ENCODE results near the gene KCNH1.
"Not testable (repeated sequence)": the region's sequence is repeated elsewhere in the genome, so short reads cannot be mapped to it uniquely, and the experiment has no call there.

Gene KCNH1

DNA sequence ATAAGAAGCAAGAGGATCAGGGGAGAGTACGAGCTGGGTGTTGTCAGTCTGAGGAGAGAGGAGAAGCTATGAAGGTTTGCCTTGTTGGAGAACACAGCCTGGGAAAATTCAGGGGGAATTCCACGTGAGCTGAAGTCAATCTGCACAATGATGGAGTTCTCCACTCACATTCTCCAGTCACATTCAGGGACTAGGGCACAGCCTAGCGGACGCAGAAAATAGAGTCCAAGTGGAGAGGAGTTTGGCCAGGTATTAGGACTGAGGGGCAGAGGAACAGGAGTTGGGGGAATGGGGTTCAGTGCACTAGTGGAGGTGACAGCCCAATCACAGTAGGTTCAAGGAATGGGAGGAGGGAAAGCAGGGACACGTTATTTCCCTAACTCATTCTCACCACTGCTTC is 124.0 kb downstream of the KCNH1 start:
- DNase-seq = no peak

DNA sequence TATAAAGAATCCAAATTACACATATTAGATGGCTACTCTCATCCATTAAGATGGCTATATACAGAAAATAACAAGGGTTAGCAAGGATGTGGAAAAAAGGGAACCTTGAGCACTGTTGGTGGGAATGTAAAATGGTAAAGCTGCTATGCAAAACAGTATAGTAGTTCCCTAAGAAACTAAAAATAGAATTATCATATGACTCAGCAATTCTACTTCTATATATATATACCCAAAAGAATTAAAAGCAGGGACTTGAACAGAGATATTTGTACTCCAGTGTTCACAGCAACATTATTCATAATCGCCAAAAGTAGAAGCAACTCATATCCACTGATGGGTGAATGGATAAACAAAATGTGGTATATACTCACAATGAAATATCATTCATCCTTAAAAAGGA is 126.1 kb downstream of the KCNH1 start:
- no peak for DNase-seq

DNA sequence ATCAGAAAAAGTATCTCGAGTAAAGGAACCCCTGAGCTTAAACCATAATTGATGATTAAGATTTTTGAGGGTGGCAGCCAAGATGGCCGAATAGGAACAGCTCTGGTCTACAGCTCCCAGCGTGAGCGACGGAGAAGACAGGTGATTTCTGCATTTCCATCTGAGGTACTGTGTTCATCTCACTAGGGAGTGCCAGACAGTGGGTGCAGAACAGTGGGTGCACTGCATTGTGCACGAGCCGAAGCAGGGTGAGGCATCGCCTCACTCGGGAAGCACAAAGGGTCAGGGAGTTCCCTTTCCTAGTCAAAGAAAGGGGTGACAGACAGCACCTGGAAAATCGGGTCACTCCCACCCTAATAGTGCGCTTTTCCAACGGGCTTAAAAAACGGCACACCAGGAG is 138.0 kb downstream of the KCNH1 start:
- DNase-seq = not testable (repeated sequence)

DNA sequence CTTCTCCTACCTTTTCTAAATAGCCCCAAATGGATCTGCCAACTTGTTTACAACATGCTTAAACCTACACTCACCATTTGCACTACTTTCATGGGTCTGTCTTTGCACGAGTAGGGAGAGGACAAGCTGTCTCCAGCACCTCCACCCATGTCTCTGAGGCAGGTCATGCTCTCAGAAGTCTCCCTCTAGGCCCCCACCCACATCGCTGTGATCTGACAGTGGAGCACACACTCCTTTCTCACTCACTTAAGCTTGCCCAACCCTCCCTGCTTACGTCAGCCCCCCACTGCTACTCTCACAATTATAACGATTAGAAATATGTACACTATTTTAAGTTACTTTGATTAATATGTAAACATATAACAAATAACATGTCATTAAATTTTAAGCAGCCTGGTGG is 141.1 kb downstream of the KCNH1 start:
- DNase-seq = no peak

DNA sequence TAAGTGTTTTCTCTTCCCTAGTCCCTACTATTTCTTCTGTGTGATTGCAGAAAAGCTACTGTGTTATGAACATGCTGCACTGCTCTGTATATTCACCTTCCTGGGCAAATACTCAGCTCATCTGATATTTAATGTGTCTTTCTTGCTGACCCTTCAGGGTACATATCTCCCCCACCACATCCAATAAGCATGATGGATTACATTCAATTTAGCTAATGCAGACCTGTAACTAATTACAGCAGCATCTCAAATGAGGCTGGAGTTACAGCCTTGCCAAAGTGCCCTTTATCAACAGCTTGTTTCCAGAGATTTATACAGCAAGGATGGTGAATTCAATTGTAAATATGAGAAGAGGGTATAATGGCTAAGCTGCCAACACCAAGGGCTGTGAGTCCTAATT is 144.0 kb downstream of the KCNH1 start:
- no peak for DNase-seq

DNA sequence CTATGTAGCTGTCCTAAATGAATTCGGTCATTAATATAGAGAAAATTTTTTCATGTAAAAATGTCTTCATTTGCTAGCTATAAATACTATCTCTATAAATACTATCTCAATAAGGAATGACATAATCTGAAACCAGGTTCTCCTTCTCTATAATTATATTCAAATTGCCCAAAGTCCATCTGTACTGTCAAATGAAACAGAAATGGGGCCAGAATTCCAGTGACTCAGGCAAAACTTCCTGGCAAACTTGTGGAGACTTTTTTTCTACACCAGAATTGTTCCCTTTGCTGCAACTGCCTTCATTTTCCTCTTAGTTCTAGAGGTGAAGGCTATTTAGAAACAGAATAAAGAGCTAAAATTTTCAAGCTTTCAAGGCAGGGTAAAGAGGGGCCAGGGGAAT is 152.5 kb downstream of the KCNH1 start:
- no peak for DNase-seq

DNA sequence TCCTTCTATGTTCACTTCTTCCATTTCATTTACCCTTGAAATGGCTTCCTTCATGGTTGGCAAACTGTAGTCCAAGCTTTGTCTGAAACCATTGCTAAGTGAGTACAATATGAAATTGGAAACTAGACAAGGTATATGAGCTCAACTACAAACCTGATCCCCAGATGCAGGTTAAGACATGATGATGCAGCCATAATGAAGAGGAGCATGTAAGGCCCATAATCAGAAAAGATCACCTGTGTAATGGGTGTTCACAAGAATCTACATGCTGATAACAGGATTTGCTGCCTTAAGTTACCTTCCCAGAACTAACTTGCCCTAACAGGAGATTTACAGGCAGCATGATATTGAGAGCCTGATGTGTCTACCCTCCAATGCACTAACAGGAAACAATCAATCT is 153.9 kb downstream of the KCNH1 start:
- no peak for DNase-seq

DNA sequence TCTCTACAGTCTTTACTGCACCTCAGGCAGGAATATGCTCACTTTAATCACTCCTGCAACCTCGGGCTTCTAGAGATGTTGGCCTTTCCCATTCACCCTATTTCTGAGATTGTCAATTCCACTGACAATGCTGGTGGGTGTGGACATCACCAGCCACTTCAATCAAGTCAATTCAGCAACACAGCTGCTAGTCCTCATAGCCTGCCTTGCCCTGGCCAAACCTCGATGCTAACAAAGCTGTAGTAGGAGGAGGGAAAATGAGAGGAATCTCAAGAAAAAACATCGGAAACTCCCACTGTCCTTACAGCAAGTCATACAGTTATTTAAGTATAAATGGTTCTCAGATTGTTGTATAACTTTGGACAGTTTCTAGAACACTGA is 155.0 kb downstream of the KCNH1 start:
- no peak for DNase-seq

DNA sequence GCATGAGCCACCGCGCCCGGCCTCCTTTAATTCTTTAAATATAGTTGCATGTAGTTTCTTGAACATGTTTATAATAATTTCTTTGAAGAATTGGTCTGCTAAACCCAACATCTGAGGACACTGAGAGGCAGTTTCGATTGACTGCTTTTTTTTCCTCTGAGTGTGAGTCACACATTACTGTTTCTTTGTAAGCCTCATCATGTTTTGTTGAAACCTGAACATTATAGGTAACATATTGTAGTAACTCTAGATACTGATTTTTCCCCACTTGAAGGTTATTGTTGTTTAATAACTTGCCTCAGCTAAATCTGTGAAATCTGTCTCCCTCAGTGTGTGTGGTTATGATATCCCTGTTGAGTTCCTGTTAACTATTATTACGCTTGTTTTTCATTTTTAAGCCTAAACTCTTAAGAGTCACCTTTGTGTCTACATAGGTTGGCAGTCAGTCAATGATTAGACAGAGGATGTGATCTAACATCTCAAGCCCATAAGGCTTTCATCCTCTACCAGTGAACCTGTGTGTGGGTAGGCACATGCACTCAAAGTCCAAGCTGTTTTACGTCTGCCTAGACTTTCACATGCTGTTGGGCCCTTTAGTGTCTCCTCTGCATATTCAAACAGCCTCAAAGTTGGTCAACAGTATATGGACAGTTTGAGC is 155.5 kb downstream of the KCNH1 start:
- DNase-seq = no peak

DNA sequence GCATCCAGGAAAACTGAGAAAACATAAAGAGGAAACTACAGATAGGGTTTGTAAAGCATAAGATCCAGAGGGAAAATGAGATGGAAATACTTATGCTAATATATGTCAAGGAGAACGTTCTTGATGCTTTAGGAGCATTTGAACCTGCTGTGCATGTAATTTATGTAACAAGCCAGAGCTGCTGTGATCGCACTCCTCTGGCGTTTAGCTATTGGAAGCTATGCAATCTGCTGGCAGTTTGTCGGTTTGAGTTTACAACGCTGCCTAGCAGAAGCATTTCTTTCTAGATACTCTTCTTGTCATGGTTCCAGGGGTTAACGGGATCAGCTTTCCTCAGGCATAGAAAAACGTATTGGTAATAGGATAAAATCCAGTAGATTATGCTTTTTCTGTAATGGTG is 182.7 kb downstream of the KCNH1 start:
- no peak for DNase-seq

DNA sequence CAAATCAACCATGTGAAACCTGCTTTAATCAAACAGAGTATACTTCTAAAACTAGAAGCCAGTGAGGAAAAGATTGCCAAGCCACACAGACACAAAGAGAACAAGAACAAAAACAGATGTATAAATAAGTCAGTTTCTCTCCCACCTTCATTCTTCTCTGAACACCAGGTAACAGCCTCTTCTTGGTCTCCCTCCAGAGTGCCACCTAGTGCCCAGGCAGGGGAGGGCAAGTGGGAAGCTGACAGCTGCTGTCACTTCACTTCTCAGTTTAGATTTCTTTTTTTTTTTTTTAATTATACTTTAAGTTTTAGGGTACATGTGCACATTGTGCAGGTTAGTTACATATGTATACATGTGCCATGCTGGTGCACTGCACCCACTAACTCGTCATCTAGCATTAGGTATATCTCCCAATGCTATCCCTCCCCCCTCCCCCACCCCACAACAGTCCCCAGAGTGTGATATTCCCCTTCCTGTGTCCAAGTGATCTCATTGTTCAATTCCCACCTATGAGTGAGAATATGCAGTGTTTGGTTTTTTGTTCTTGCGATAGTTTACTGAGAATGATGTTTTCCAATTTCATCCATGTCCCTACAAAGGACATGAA is 183.9 kb downstream of the KCNH1 start:
- not testable (repeated sequence) for DNase-seq

DNA sequence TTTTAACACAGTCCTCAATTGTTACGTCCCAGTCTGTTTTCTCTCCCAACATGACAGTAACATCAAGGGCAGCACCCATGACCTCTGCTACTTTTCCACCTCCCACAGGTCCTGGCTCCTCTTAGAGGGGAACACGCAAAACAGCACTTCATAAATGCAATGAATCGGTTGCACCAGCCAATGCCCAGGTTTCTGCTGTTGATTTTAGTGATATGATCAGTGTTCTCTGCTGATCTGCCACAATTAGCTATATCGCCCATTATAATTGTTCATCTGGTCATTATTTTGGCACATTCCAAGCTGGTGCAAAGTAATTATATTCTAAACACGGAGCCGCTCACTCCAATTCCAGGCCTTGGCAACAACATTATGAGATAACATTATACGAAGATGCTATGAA is 184.5 kb downstream of the KCNH1 start:
- no peak for DNase-seq

DNA sequence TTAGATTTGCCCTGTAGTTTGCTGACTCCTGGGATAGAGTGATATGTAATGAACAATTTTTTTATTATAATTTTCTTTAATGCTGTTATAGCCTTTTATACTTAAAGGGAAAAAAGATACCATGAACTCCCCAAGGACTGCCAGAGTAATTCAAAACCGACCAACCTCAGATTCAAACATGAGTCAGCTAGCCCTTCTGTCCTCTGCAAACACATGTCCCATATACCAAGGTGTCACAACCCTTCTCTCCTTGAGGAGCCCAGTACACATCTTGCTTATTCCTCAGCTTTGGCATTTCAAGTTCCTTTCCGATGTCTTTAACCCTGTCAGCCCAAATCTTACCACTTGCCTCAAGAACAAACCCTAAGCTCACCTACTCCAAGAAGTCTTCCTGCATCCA is 184.9 kb downstream of the KCNH1 start:
- DNase-seq = no peak

DNA sequence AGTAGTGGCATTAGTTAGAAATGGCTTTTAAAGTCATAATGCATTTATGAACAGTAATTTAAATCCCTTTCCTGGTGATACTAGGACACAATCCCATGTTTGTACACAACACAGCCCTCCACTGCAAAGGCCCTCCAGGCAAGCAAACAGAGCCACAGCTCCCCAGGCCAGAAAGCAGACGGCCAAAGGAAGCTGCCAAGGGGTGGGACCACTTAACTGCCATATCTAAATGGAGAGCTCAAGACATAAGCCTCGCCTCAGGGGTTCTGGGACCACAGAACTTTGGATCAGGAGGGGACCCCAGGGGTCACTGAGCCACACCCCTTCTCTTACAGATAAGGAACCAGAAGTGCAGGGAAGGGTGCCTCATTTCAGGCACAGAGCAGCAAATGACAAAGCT is 189.7 kb downstream of the KCNH1 start:
- no peak for DNase-seq

DNA sequence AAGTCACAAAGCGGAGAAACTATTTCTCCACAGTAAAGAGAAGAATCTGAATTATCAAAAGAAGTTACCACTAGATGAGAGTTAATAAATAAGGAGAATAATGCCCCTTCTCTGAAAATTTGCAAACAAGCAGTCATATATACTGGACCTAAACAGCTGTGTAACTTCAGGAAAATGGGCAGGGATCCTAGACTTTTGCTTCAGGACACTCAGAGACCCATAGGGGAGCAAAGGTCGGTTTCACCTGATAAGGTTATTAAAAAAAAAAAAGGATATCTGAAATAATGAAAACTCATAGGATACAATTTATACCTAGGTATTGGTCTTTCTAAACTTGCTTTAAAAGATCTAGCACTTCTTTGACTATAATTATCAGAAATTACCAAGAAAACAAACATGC is 191.4 kb downstream of the KCNH1 start:
- DNase-seq = no peak

DNA sequence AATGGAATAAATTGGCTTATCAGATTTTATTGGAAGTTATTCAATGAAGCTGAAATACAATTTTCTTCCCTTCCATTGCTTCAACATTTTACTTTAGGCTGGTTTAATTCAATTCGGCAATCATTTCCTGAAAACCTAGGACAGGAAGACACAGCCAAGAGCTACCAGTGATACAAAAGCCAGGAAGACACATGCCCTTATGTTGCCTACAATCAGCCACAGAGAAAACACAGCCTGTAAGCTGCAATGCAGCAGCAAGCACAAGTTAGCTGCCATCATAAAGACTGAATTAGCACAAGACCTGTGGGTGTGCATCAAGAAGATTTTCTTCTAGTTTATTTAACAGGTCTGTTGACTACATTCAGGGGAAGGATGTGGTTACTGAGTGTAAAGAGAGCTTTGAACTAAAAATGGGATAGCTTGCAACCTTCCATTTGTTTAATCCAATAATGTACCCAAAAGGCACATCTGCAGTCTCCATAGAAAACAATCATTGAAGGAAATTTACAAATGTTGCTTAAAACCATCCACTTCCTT is 193.8 kb downstream of the KCNH1 start:
- no peak for DNase-seq

DNA sequence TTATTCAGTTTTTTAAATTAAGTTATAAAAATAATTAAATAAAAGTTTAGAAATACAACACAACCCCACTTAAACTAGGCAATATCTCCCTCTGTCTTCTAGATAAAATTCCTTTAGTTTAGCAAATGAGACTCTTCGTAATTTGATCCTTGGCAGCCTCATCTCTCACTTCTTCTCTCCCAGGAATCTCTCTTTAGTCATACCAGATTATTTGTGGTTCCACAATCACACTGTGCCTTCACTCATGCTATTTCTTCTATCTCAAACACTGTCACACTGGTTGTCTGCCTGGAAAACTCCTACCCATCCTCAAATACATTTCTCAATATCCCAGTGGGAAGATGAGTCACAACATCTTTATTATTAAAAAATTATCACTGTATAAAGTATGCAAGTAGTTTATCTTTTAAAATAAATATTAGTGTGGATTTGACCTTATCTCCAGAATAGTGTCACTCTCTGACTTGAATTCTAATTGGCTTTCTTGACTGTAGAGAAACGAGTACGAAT is 195.5 kb downstream of the KCNH1 start:
- DNase-seq = no peak

DNA sequence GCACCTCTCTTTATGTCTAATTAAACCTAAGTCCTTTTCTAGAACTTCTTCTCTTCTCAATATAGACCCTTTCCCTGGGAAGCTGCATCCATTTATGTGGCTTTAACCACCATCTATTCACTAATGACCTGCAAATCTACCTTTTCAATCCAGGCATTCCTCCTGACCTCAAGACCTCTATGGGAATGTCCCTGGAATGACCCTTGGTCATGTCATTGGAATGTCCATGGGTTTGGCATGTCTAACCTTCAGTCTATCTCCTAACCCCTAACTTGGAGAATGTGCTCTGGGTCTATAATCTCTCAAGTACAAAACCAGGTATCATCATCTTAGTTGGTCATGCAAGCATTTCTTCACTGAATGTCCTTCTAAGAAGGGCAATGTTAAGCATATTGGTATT is 196.1 kb downstream of the KCNH1 start:
- no peak for DNase-seq

DNA sequence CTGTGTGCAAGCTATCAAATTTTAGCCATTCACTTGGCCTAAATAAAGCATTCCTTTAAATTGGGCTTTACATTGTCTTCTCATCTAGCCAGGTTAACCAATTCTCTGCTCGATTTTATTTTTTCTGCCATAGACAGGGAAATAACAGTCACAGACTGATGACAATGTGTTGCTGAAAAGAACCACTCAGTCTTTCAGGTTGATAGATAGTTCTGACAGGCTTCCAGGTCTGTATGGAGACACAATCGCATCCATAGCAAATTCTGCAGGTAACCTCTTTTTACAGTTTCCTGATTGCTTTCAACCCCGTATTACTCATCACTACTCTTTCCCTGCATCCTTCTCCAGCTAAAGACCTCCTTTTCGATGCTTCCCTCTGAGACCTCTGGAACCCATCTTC is 198.0 kb downstream of the KCNH1 start:
- no peak for DNase-seq

DNA sequence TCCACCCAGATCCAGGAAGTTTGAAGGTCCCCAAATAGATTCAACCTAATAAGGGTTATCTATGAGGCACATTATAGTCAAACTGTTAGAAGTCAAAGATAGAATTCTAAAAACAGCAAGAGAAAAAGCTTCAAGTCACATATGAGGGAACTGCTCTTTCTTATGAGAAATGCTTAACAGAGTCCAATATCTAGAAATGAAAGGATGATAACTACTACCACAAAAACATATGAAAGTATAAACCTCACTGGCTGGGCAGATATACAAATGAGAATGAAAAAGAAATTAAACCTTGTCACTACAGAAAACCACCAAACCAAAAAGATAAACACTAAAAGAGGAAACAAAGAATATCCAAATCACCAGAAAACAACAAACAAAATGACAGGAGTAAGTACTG is 201.8 kb downstream of the KCNH1 start:
- no peak for DNase-seq

DNA sequence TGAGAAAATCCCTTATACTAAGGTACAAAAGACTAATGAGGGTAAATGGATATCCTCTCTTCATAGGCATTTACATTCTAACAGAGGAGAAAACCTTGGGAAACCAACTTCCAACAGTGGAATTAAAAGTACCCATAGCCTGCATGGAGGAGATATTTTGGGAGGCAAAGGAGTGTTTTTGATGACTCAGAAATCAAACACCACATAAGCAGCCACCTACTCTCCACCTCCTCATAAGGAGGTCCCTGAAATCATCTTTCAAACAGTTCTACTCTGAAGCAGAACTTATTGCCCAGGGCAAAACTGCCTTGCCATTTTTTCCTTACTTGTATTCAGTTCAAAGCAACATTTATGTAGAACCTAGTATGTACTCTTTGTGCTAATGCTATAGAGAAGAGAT is 211.3 kb downstream of the KCNH1 start:
- DNase-seq = no peak

DNA sequence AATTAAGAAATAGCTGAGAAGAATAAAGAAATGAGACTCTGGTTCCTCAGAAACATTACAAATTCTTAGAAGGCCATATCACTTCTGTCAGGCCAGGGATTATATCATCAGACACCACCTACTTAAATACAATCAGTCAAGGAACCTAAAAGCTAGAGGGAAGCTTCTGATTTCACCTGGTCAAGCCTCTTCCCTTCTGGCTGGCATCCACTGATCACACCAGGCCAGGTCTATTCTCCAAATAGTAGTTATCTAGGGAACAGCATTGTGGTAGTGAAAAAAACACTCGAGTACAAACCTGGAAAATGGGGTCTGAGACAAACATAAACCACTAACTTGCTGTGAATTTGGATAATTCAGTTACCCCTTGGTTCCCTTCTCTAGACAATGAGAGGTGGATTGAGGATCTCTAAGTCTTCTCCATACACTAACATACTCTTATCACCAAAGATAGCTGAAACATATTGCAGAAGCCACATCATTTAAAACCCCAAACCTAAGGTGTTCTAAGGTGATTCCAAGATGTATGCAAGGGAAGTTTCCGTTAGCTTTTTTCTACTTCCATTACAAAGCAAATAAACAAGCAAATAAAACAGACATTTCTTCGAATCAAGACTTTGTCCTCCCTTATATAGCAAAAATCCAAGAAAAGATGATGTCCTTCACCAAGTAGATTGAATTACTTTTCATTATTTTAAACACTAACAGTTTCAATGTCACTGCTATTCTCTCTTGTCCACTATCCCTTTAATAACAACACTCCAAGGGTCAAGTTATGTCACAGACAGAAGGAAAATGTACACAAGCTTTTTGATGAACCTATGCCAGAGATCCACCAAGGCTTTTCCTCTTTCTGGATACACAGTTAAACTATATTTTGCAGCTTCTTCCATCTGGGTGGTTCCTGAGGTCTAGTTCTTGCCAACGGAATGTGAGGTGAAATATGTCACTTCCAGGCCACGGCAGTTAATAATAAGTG is 212.9 kb downstream of the KCNH1 start:
- DNase-seq = no peak

DNA sequence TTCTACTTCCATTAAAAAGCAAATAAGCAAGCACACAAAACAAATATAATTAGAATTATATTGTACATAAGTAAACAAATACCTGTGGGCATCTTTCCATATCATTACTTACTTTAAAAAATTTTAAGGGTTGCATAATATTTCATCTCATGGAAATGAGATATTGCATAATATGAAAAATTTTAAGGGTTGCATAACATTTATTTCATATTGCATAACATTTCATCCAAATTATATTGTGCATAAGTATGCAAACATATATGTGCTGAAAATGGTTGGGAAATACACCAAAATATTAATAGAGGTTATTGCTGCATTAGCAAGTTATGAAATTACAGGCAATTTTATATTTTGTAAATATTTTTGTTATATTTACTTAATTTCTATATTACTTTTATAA is 213.7 kb downstream of the KCNH1 start:
- no peak for DNase-seq

DNA sequence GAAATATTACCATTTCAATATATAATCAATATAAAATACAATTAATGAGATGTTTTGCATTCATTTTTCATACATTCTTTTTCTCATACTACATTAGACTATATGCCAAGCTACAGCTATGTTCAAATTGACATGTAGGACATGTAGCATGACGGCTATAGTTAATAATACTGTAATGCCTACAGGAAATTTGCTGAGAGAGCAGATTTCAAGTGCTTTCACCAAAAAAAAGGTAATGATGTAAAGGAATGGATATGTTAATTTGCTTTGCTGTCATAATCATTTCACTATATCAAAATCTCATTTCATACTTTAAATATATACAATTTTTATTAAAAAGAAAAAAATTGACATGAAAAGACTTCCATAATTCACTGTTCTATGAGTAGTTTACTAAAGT is 215.1 kb downstream of the KCNH1 start:
- no peak for DNase-seq

Measured in right forelimb (tissue), 1 donor.